ENCODE results near the gene HPSE2. TPM values are rescaled to one million over a fixed set of nuclear protein-coding genes. Genes with fewer than 3 reads are reported as not detected.

HPSE2 gene
- total RNA-seq, 1 experiment from 2014 or later = not detected

DNA sequence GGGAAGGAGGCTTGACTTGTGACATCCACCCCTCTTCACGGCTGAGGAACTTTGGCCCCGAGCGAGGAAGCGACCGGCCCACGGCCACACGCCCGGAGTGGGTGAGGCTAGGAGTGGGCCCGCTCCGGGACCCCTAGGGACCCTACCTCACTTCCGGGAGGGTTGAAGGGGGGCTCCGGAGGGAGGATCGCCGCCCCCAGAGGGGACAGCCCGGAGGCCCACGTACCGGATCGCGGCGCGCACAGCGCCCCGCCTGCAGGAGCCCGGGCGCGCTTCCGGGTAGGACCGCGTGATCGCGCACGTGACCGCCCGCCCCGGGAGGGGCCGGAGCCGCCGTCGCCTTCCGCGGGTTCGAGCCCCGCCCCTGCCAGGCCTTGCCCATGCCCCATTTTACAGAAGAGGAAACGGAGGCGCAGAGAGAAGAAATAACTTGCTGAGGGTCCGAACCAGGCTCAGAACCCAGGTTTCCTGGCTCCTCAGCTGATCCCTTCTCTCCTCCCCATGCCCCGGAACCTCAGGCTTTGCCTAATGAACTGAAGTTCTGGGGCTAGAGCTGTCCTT, 788.9 kb downstream of the HPSE2 start, which contains the start of gene HPS1:
Gene HPS1 (minus strand): TSS at position 275 of the 561 bp plus-strand sequence. CDS start 3,695 bp downstream, outside the sequence.
- intact Hi-C loops (cut with micrococcal nuclease; ENCODE audit: unreplicated experiment) = no loop called here
- ChIA-PET CTCF (no interaction called here), POLR2A (no interaction called here)
- Histone ChIP-seq H3K36me3 (ENCODE audit: control insufficient read depth, insufficient read depth, low read length) (peaks cover 9% of the 10 kb centered on the region), H3K4me3 (ENCODE audit: low read depth in 2 of 2, low read length in 2 of 2) (peak within 1 kb of the TSS; percentile 57 to 85), H3K4me1 (ENCODE audit: control insufficient read depth, insufficient read depth, low read length) (peaks cover 12% of the 10 kb centered on the region), H3K9me3 (ENCODE audit: control insufficient read depth, insufficient read depth, low read depth, low read length) (no peaks in the 10 kb centered on the region), H3K27ac (ENCODE audit: low read length) (peak within 1 kb of the TSS; percentile 98), H3K27me3 (ENCODE audit: control insufficient read depth, insufficient read depth, low read length) (no peaks in the 10 kb centered on the region; the same call in 1 of the 2 replicates)
- ATAC-seq (peak; percentile 97), DNase-seq (ENCODE audit: low read depth, low spot score) (no peak)
- TF ChIP-seq CTCF (IDR thresholded peaks at IDR 0.05) (no peak), SIN3A (IDR thresholded peaks at IDR 0.05; ENCODE audit: borderline replicate concordance, insufficient read depth, low read depth, low read length) (peak; percentile 96; the same call in 1 of the 2 replicates), POLR2AphosphoS5 (IDR thresholded peaks at IDR 0.05; ENCODE audit: low read depth, low read length) (peak; percentile 93)
- in situ Hi-C loops (cut with HindIII; ENCODE audit: low pct_unique_long_range_greater_than_20kb, low sequenced_read_pairs) = no loop called here
- BruUV-seq (replicated peaks) = no TSS peak

GRCh38 chr10:98446151-98446660, 789.4 kb downstream of the HPSE2 start:
- Histone ChIP-seq H3K9me3 (ENCODE audit: control insufficient read depth, insufficient read depth, low read depth, low read length) (no peaks in the 10 kb centered on the region), H3K4me3 (ENCODE audit: low read depth in 2 of 2, low read length in 2 of 2) (peak overlapping the region; percentile 57 to 85), H3K27ac (ENCODE audit: low read length) (peak overlapping the region; percentile 98), H3K4me1 (ENCODE audit: control insufficient read depth, insufficient read depth, low read length) (peaks cover 12% of the 10 kb centered on the region), H3K27me3 (ENCODE audit: control insufficient read depth, insufficient read depth, low read length) (no peaks in the 10 kb centered on the region; the same call in 1 of the 2 replicates), H3K36me3 (ENCODE audit: control insufficient read depth, insufficient read depth, low read length) (peaks cover 10% of the 10 kb centered on the region)
- ChIA-PET POLR2A (no interaction called here), CTCF (interaction anchor here (1.3 kb wide), 1 partner anchor 276 kb away, joined by 3 read pairs; no protein-coding TSS in a partner anchor)
- in situ Hi-C loops (cut with HindIII; ENCODE audit: low pct_unique_long_range_greater_than_20kb, low sequenced_read_pairs) (no loop called here), intact Hi-C loops (cut with micrococcal nuclease; ENCODE audit: unreplicated experiment) (no loop called here)
- TSS peak; percentile 73 for BruUV-seq (replicated peaks)
- ATAC-seq = peak; percentile 72
- no peak for DNase-seq (ENCODE audit: low read depth, low spot score)
- no peak for TF ChIP-seq CTCF (IDR thresholded peaks at IDR 0.05)
- TF ChIP-seq, protein P1, sequence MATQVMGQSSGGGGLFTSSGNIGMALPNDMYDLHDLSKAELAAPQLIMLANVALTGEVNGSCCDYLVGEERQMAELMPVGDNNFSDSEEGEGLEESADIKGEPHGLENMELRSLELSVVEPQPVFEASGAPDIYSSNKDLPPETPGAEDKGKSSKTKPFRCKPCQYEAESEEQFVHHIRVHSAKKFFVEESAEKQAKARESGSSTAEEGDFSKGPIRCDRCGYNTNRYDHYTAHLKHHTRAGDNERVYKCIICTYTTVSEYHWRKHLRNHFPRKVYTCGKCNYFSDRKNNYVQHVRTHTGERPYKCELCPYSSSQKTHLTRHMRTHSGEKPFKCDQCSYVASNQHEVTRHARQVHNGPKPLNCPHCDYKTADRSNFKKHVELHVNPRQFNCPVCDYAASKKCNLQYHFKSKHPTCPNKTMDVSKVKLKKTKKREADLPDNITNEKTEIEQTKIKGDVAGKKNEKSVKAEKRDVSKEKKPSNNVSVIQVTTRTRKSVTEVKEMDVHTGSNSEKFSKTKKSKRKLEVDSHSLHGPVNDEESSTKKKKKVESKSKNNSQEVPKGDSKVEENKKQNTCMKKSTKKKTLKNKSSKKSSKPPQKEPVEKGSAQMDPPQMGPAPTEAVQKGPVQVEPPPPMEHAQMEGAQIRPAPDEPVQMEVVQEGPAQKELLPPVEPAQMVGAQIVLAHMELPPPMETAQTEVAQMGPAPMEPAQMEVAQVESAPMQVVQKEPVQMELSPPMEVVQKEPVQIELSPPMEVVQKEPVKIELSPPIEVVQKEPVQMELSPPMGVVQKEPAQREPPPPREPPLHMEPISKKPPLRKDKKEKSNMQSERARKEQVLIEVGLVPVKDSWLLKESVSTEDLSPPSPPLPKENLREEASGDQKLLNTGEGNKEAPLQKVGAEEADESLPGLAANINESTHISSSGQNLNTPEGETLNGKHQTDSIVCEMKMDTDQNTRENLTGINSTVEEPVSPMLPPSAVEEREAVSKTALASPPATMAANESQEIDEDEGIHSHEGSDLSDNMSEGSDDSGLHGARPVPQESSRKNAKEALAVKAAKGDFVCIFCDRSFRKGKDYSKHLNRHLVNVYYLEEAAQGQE (IDR thresholded peaks at IDR 0.05; ENCODE audit: insufficient read depth in 1 of 2, low read depth in 2 of 2, low read length in 1 of 2) = no peak
